T-helper 1 cell (primary cell): ENCODE measurements around the gene TDRD3.

Experiments
- DNase-seq, 5 donors: peaks; one replicate each; pipeline ENCODE4 v3.0.0-alpha.2; 2012 to 2020

The TDRD3 gene

GRCh38 chr13:60463787-60464186 lies 66.8 kb downstream of the TDRD3 start:
- DNase-seq: no peak

- no peak for DNase-seq
These were observed 70.1 kb downstream of the TDRD3 start for GRCh38 chr13:60467098-60467497.

- DNase-seq: no peak
These were observed 82.3 kb downstream of the TDRD3 start for GRCh38 chr13:60479273-60479672.

- peak in 1 of 5 donors; percentile 13 for DNase-seq
These were observed 85.0 kb downstream of the TDRD3 start for GRCh38 chr13:60482012-60482411.

GRCh38 chr13:60484865-60485264 lies 87.8 kb downstream of the TDRD3 start:
- DNase-seq: no peak

GRCh38 chr13:60491531-60491930 lies 94.5 kb downstream of the TDRD3 start:
- DNase-seq: no peak

- no peak for DNase-seq
These were observed 95.2 kb downstream of the TDRD3 start for GRCh38 chr13:60492187-60492586.

- no peak for DNase-seq
These were observed 97.3 kb downstream of the TDRD3 start for GRCh38 chr13:60494296-60494695.

GRCh38 chr13:60501236-60501635 lies 104.2 kb downstream of the TDRD3 start:
- no peak for DNase-seq

- no peak for DNase-seq
These were observed 112.8 kb downstream of the TDRD3 start for GRCh38 chr13:60509601-60510386.

GRCh38 chr13:60511637-60512036 lies 114.6 kb downstream of the TDRD3 start:
- no peak for DNase-seq

- DNase-seq: no peak
These were observed 117.9 kb downstream of the TDRD3 start for GRCh38 chr13:60514891-60515290.

GRCh38 chr13:60519496-60519895 lies 122.5 kb downstream of the TDRD3 start:
- no peak for DNase-seq

GRCh38 chr13:60520902-60521569 lies 124.0 kb downstream of the TDRD3 start:
- no peak for DNase-seq

- no peak for DNase-seq
These were observed 141.5 kb downstream of the TDRD3 start for GRCh38 chr13:60538566-60538965.

GRCh38 chr13:60540276-60540675 lies 143.3 kb downstream of the TDRD3 start:
- DNase-seq: no peak

GRCh38 chr13:60562096-60562780 lies 165.2 kb downstream of the TDRD3 start:
- DNase-seq: no peak

- DNase-seq: no peak
These were observed 174.6 kb downstream of the TDRD3 start for GRCh38 chr13:60571571-60571970.

GRCh38 chr13:60572003-60572798 lies 175.2 kb downstream of the TDRD3 start:
- DNase-seq: no peak

GRCh38 chr13:60572855-60573254 lies 175.8 kb downstream of the TDRD3 start:
- no peak for DNase-seq

GRCh38 chr13:60574735-60575134 lies 177.7 kb downstream of the TDRD3 start:
- no peak for DNase-seq

- no peak for DNase-seq
These were observed 178.1 kb downstream of the TDRD3 start for GRCh38 chr13:60575142-60575541.

GRCh38 chr13:60577761-60578160 lies 180.7 kb downstream of the TDRD3 start:
- DNase-seq: no peak
